ENCODE data around the gene TECPR2.
"Not testable (repeated sequence)": the region's sequence is repeated elsewhere in the genome, so short reads cannot be mapped to it uniquely, and the experiment has no call there.

Gene TECPR2

DNA sequence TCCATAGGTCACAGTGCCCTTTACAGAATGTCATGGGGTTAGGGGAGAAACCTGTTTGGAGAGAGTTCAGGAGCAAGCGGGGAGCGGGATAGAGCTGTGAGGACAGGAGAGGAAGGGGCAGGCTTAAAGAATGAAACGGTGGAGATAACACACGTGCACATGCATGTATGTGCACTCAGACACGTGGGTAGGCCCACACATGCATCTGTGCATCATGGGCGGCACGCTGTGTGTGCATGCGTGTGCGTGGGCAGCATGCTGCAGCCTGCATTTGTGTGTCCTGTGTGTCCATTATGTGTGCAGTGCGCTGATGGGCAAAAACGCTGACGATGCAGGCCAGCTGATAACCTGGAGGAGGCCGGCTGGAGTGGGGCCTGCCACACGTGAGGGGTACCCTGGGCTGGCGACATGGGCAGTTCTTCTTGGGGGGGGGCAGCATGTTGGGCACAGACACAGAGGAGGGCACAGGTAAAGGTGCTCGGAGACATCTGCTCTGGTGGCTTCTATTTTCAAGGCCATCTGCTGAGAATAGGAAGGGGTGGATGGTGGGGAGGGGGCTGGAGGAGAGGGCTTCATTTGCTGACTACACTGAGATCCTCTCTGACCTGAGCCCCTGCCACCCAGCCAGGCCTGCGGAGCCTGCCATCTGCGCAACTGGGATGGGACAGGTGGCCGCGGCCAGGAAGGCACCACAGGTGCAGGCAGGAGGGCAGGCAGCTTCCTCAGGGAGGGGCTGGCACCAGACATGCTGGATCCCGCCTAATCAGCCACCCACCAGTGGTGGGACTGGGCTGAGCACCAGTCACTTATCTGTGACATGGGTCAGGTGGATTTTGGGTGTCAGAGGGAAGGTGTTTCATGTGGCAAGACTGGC, 151.4 kb downstream of the TECPR2 start:
- no peak for DNase-seq

DNA sequence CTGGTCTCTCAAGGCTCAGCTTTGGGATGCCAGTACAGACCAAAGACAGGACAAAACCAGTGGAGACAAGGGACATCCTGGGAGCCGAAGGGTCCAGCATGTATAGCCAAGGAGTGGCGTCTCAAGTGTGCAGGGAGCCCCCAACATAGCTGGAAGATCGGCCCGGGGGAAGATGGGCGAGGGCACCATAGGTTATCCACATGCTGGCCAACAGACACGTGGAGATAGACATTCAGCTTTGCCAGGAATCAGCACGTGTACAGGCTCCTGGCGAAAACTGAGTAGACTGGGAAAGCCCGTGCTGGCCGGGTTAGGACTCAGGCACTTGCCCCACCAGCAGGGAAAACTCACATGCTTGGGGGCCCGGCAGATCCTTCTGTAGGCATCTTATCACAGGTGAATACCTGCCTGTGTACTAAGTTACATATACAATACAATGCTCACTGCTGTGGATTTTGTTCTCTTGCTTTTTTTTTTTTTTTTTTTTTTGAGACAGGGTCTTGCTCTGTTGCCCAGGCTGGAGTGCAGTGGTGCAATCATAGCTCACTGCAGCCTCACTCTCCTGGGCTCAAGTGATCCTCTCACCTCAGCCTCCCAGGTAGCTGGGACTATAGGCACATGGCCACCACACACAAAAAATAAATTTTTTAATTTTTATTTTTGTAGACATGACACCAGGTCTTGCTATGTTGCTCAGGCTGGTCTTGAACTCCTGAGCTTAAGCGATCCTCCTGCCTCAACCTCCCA, 152.4 kb downstream of the TECPR2 start:
- DNase-seq: no peak

DNA sequence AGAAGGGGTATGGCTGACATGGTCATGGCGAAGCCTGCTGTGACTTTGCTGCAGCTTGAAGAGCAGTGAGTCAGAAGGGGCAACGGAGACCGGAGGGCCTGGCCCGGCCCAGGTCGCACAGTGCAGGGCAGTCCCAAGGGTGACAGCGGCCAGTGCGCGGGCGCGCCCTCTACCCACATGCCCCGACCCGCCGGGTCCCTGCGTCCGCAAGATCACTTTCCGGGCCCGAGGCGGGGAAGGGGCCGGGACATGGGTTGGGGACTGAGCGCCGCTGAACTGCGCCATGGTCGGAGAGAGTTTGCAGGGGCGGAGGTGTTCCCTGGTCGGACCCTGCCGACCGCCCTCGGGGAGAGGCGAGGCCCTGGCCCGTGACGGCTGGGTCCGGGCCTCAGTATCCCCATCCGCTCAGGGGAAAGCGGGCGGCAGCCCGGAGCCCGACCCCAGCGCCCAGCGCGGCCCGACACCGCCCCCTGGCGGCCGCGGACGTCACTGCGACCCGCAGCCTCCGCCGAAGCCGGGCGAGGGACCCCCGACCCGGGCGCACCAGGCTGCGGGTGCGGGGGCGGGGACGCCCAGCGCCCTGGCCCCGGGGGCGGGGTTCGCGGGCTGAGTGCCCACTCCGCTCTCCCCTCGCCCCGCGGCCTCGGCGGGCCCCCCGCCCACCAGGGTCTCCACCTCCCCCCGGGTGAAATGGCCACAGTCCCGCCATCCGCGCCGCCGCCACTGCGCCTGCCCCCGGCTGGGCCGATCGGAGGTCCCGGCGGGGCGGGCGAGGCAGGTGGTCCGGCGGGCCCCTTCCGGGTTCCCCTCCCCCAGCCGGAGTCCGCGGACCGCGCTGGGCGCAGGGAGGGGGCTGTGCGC, 154.0 kb downstream of the TECPR2 start:
- DNase-seq: no peak

DNA sequence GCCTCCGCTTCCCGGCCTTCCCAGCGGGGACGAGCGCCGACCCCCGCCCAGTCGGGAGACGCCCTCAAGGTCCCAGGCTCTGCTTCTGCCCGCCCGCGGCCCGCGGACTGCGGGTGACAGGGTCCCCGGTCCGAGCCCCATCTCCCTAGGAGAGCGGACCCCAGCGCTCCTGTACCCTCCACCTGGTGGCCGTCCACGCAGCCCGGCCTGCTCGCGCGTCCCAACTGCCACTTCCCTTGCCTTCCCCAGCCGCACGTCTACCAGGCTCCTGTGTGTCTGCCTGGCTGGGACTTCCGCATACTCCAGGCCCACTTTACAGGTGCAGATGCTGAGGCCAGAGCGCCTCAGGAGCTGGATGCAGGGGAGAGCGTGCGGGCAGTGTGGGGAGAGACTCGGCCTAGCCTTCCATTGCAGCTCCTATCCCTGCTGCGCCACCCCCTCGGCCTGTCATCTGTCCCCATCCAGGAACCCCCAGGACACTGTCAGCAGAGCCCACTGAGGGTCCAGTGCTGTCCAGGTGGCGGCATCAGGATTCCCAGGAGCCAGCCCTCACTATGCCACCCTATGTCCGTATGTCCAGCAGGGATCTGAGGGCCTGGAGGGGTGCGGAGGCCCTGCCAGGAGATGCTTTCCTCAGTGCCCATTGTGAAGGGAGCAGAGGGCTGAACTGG, 154.8 kb downstream of the TECPR2 start:
- DNase-seq: no peak

DNA sequence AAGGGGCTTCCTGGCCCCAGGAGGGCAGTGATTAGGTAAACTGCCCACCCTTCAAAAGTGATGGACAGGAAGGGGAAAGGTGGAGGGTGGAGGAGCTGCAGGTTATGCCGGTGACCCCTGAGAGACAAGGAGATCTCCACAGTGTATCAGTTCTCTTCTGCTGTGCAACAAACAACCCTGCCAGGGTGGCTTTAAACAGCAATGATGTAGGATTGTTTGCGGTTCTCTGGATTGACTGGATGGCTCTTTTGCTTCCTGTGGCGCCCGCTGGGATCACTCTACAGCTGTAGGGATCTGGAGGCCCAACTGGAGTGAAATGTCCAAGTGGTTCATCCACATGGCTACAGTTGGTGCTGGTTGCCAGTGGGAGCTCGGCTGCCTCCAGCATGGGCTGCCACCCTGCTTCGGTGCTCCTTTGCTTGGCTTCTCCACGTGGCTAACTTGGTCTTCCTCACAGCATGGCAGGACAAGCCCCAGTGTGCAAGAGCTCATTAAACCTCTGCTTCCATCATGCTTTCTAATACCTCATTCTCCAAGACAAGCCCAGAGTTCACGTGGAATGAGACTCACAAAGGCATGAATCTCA, 155.4 kb downstream of the TECPR2 start:
- DNase-seq: no peak

DNA sequence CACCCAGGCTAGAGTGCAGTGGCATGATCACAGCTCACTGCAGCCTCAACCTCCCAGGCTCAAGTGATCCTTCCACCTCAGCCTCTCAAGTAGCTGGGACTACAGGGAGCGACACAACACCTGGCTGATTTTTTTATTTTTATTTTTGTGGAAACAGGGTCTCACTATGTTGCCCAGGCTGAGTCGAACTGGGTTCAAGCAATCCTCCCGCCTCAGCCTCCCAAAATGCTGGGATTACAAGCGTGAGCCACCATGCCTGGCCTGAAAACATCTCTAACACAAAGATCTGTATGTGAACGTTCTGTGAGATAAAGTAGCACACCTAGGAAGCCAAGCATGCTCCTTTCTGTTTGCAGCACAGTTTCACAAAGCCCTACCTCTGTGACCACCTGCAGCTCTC, 157.0 kb downstream of the TECPR2 start:
- not testable (repeated sequence) for DNase-seq

DNA sequence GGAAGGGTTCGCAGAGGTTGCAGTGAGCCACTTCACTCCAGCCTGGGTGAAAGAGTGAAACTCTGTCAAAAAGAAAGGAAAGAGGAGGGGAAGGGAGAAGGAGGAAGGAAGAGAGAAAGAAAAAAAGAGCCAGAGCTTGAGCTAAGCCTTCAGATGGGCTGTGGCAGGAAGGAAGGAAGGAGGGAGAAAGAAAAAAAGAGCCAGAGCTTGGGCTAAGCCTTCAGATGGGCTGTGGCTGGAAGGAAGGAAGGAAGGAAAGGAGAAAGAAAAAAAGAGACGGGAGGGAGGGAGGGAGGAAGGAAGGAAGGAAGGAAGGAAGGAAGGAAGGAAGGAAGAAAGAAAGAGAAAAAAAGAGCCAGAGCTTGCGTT, 160.4 kb downstream of the TECPR2 start:
- DNase-seq: no peak

DNA sequence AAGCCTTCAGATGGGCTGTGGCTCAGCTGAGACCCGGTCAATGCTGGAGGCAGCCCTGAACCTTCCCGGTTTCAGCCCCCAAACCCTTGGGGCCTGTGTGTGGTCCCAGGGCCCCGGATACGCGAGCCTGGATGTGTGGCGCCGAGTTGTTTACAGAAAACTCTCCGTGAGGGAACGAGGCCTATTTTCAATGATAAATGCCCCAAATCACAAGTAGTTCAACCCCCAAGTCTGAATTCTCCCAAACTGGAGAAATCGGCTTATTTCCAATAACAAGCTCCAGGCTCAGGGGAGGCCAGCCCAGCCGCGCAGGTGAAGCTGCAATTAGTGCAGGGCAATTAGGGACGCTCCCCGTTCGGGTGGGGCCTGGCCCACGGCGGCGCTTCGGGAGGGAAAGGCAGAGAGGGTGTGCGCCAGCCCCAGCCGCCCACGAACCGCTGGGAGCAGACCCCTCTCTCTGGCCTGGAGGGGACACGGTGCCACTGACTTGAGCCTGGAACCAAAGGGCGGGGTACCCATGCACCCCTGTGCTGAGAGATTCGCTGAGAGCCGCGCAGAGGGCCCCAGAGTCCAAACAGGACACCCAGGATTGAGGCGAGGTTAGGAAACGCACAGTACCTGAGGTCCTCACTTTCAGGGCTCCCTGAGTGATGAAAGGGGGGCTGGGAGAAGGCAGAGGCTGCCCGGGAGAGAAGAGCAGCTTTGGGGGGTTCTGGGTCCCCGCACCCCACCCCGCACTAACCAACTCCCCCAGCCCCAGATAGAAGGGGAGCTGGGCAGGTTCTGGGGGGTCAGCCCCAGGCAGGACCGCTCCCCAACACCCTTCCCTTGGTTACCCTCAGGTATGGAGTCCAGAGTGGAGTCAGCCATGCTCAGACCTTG, 161.1 kb downstream of the TECPR2 start:
- no peak for DNase-seq

DNA sequence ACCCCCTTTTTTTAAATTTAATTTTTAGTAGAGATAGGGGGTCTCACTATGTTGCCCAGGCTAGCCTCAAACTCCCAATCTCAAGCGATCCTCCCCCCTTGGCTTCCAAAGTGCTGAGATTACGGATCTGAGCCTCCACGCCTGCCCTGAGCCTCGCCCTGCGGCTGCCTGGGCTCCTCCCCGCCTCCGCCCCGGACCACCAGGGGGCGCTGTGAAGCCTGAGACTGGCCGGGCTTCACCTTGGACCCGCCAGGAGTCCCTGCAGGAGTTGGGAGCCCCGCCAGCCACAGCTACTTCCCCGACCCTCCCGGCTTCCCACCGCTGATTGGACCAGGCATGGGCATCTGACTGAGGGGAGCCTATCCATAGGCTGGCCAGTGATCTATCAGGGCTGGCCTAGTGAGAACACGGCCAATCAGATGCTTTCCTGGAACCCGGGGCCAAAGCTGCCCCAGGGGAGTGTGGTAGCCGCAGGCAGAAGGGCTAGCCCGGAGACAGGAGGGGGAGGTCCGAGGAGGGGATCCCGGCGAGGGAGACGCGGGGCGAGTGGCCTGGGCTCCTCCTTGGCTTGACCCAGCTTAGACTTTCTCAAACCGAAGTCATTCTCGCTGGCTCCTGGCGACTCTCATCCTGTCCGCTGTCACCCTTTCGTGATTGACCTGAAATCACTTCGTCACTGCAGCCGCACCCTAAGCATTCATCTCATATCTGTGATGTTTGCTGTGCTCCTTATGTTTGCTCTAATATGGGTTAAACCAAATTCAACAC, 161.9 kb downstream of the TECPR2 start:
- peak; percentile 97 for DNase-seq

DNA sequence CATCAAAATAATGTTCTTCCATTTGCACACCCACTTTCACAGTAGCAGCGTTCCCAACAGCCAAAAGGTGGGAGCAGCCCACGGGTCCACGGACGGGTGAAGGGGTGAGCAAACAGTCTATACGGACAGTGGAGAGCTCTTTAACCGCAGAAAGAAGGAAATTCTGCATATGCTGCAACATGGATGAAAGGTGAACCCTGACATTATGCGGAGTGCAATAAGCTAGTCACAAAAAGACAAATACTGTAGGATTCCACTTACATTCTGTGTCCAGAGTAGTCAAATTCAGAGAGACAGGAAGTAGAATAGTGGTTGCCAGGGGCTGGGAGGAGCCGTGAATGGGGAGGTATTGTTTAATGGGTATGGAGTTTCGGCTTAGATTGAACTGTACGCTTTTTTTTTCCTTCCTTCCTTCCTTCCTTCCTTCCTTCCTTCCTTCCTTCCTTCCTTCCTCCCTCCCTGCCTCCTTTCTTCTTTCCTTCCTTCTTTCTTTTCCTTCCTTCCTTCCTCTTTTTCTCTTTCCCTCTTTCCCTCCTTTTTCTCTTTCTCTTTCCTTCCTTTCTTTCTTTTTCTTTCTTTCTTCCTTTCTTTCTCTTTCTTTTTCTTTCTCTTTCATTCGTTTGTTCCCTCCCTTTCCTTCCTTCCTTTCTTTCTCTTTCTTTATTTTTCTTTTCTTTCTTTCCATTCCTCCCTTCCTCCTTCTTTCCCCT, 162.6 kb downstream of the TECPR2 start:
- DNase-seq: peak; percentile 28

DNA sequence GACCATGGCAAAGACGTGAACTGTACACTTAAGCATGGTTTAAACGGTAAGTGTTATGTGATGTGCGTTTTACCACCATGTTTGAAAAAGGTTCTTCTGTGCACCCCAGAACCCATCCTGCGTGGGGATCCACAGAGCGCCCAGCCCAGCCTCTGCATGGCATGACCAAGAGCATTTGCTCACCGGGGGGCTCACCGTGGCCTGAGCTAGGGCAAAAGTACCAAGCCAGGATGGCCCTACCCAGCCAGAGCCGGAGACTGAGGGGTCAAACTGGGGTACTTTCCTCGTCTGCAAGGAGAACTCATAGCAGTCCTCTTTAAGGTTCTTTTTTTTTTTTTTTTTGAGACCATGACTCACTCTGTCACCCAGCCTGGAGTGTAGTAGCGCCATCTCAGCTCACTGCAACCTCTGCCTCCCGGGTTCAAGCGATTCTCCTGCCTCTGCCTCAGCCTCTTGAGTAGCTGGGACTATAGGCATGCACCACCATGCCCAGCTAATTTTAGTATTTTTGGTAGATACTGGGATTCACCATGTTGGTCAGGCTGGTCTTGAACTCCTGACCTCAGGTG, 163.3 kb downstream of the TECPR2 start:
- DNase-seq: no peak

DNA sequence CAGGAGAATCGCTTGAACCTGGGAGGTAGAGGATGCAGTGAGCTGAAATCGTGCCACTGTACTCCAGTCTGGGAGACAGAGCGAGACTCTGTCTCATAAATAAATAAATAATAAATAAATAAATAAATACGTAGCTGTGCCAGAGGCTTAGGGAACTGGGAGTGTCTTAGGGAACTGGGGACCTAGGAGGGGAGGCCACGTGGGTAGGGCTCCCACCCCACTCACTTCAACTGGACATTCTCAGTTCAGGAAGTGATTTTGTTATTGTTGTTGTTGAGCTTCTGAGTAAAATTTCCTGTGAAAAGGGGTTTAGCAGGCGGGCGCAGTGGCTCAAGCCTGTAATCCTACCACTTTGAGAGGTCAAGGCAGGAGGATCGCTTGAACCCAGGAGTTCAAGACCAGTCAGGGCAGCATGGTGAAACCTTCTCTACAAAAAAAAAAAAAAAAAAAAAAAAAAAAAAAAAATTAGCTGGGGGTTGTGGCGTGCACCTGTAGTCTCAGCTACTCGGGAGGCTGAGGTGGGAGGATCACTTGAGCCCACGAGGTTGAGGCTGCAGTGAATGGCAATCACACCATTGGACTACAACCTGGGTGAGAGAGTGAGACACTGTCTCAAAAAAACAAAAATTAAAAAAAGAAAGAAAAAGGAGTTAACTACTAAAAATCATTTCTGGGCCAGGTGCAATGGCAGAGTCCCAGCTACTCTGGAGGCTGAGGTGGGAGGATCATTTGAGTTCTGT, 165.9 kb downstream of the TECPR2 start:
- DNase-seq: no peak

DNA sequence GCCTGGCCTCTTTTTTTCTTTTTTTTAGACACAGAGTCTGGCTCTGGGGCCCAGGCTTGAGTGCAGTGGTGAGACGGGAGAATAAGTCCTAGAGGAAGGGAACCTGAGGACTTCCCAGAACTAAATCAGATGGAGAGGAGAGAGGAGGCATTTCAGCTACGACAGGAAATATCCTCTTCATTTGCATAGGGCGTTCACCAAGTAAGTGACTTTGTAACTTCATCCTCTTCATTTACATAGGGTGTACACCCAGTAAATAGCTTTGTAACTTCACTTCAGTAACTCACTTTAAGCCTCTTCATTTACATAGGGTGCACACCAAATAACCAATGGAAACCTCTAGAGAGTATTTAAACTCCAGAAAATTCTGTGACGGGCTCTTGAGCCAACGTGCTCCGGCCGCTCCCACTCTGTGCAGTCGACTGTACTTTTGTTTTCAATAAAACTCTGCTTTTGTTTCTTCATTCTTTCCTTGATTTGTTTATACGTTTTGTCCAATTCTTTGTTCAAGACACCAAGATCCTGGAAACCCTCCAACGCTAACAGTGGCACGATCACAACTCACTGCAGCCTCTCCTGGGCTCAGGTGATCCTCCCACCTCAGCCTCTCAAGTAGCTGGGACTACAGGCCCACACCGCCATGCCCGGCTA, 168.2 kb downstream of the TECPR2 start:
- no peak for DNase-seq

DNA sequence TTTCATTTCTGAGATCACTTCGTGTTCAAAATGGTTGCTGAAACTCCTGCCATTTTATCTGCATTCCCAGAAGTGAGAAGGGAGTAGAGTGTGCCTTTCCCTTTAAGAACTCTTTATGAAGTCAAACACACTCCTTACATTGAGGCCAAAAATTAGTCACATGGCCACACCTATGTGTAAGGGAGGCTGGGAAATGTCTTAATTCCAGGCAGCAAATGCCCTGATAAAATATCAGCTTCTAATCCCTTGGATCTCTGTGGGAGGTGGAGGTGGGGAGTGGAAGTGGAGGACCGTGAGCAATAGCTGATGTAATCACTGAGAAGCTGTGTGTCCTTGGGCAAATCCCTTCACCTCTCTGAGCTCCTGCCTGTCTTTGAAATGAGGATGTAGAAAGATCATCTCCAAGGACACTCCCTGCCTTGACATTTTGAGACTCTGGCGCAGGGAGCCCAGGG, 169.5 kb downstream of the TECPR2 start:
- no peak for DNase-seq

DNA sequence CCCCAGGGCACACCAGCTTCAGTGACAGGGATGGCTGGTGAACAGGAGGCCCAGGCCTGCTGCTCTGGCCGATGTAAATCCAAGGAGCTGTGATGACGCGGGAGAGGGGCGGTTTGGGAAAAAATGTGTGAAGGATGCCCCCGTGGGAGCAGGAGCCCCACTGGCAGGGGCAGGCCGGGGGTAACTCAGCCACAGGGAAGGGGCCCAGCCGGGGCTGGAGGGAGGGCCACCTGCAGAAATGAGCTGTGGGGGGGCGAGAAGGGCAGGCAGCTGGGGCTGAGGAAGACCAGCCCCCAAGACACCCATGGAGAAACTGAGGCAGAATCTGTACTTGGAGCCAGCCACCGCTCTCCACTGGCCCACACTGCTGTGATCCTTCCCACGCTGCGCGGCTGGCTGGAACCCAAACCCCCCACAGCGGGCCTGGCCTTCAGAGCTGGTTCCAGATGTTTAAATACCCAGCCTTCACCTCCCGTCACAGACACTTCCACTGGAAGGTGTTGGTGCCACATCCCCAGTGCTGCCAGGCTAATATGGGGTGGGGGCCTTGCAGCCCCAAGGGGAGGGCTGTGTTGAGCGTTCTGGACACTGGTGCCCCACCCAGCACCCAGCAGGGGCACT, 175.3 kb downstream of the TECPR2 start:
- no peak for DNase-seq

DNA sequence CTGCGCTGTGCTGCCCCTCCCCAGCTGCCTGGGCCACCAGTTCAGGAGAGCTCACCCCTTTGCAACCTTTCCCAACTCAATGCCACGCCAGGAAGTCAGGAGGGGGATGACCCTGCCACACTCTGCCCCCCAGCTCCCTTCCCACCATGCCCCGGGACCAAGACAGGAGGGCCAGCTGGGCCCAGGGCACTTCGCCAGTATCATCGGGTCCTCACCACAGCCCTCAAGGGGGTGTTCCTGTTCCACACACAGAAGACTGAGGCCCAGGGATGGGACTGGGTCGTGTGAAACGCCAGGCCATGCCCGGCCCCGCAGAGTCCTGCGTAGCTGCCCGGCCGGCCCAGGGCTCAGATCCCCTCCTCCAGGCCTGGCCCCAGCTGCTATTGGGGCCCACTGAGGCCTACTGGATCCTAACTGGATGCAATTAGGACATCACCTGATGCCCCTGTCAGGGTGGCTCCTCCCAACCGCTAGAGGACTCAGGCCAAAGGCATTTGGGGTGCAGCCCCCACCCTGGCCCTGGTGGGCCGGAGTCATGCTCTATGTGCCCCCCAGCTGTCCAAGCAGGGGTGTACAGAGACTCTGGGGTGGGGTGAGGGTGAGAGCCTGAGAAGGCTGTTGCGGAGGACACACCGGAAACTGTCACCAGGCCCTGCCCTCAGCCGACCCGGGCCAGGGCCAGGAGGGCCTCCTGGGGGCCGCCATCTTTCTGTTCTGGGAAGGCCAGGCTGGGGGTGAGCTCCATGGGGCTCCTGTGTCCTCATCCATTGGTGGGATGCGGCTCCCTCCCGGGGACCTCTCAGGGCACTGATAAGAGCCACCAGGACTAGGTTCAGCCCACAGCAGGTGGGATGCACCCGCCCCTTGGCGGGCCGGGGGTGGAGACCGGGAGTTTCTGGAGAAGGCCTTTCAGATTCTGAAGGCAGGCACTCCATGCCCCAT, 176.1 kb downstream of the TECPR2 start:
- DNase-seq: no peak
